H1 (cell line): ENCODE results near the gene PLEKHB1. TPM values are rescaled to one million over a fixed set of nuclear protein-coding genes. Genes with fewer than 3 reads are reported as not detected.

ENCODE experiments used
- CTCF ChIA-PET: fragments of 300-600 bp; sonication (Branson Sonifier 250); formaldehyde crosslinking; loops from one replicate; lab custom pipeline; 2021; ENCODE audit not compliant: partially characterized antibody; lab: Charles Lee
- POLR2A ChIA-PET: fragments of 300-600 bp; sonication (Branson Sonifier 250); formaldehyde crosslinking; loops from one replicate; lab custom pipeline; 2021; ENCODE audit warnings: inconsistent platforms; ENCODE audit not compliant: partially characterized antibody; lab: Charles Lee
- DNase-seq, 2 experiments: peaks; one replicate each; pipeline versions ENCODE4 v3.0.0 to v3.0.0-alpha.2; 2010 to 2022; ENCODE audit warnings: low spot score in 2 of 2, low read depth in 1 of 2, mixed read lengths in 1 of 2
- FAIRE-seq: peaks from 2 replicates; lab custom pipeline; 2011; peaks lifted over from hg19 to GRCh38; lab: Jason Lieb, UNC
- H2AFZ ChIP-seq: 2 replicates; pipeline ENCODE4 v1.8.1; 2012; ENCODE audit warnings: low read length, inconsistent platforms
- H2AK5ac ChIP-seq: 2 replicates; pipeline ENCODE4 v1.6.1; 2013; ENCODE audit warnings: low read depth, low read length
- H2BK120ac ChIP-seq: replicated peaks from 2 replicates; pipeline ENCODE3; 2013; ENCODE audit warnings: low read depth, low read length, inconsistent platforms
- H2BK12ac ChIP-seq: 2 replicates; pipeline ENCODE4 v1.6.1; 2013; ENCODE audit warnings: low read depth, low read length
- H2BK15ac ChIP-seq: 2 replicates; pipeline ENCODE4 v1.6.1; 2013; ENCODE audit warnings: low read length
- H2BK20ac ChIP-seq: 2 replicates; pipeline ENCODE4 v1.6.1; 2013; ENCODE audit warnings: low read length
- H2BK5ac ChIP-seq: 2 replicates; pipeline ENCODE4 v1.6.1; 2013; ENCODE audit warnings: low read depth, low read length
- H3K14ac ChIP-seq: 2 replicates; pipeline ENCODE4 v1.6.1; 2013; ENCODE audit warnings: inconsistent platforms; ENCODE audit not compliant: insufficient read length
- H3K18ac ChIP-seq: 2 replicates; pipeline ENCODE4 v1.6.1; 2013; ENCODE audit warnings: low read length; ENCODE audit errors: extremely low read depth
- H3K23ac ChIP-seq: 2 replicates; pipeline ENCODE4 v1.6.1; 2013; ENCODE audit warnings: inconsistent platforms; ENCODE audit not compliant: insufficient read length
- H3K23me2 ChIP-seq: 2 replicates; pipeline ENCODE4 v1.6.1; 2013; ENCODE audit warnings: low read depth, low read length
- H3K27ac ChIP-seq: 2 replicates; pipeline ENCODE4 v1.6.1; 2011; ENCODE audit warnings: low read depth, low read length, inconsistent platforms
- H3K27me3 ChIP-seq, 4 experiments: replicated peaks in 1 of 4; 1 replicate in 1 of 4; 2 replicates in 3 of 4; pipeline versions ENCODE4 v1.6.1 to v1.8.1; 2011 to 2013; ENCODE audit warnings: low read length in 3 of 4, mild to moderate bottlenecking in 3 of 4, inconsistent platforms in 2 of 4, mixed read lengths in 2 of 4, moderate library complexity in 1 of 4; ENCODE audit not compliant: control insufficient read depth in 3 of 4, insufficient read depth in 3 of 4; ENCODE audit errors: extremely low read depth in 1 of 4
- H3K36me3 ChIP-seq, 4 experiments: 2 replicates each; pipeline versions ENCODE4 v1.6.1 to v1.8.1; 2011 to 2013; ENCODE audit warnings: mild to moderate bottlenecking in 4 of 4, low read length in 3 of 4, moderate library complexity in 2 of 4, control low read depth in 1 of 4, inconsistent platforms in 1 of 4; ENCODE audit not compliant: insufficient read depth in 4 of 4, control insufficient read depth in 2 of 4
- H3K4ac ChIP-seq: replicated peaks from 2 replicates; pipeline ENCODE3; 2013; ENCODE audit warnings: low read length, low read depth, mixed read lengths, inconsistent platforms; ENCODE audit not compliant: insufficient read length
- H3K4me1 ChIP-seq, 4 experiments: replicated peaks in 1 of 4; 1 replicate in 1 of 4; 2 replicates in 3 of 4; pipeline versions ENCODE4 v1.6.1 to v1.8.1; 2011 to 2013; ENCODE audit warnings: low read length in 3 of 4, inconsistent platforms in 2 of 4, mixed read lengths in 1 of 4; ENCODE audit not compliant: insufficient read depth in 4 of 4, control insufficient read depth in 3 of 4
- H3K4me2 ChIP-seq, 2 experiments: 2 replicates each; pipeline versions ENCODE4 v1.6.1 to v1.8.1; 2011 to 2013; ENCODE audit warnings: low read depth in 2 of 2, low read length in 2 of 2, control low read depth in 1 of 2, inconsistent platforms in 1 of 2, mild to moderate bottlenecking in 1 of 2; ENCODE audit not compliant: insufficient read depth in 1 of 2
- H3K4me3 ChIP-seq, 4 experiments: fragments of 200-600, 300-600 bp in 1 of 4; sonication (generic), shearing (Covaris generic), sonication (Bioruptor Twin) in 1 of 4; 2 replicates each; pipeline versions ENCODE4 v1.5.1 to v1.8.1; 2011 to 2016; ENCODE audit warnings: low read length in 4 of 4, low read depth in 3 of 4, control low read depth in 2 of 4, inconsistent platforms in 2 of 4, mild to moderate bottlenecking in 2 of 4, mixed read lengths in 1 of 4, moderate library complexity in 1 of 4; ENCODE audit not compliant: insufficient read depth in 2 of 4; ENCODE audit errors: extremely low read depth in 1 of 4
- H3K56ac ChIP-seq: replicated peaks from 2 replicates; pipeline ENCODE3; 2013; ENCODE audit warnings: low read depth, mild to moderate bottlenecking, mixed read lengths, low read length, inconsistent platforms; ENCODE audit not compliant: insufficient read length
- H3K79me1 ChIP-seq: 2 replicates; pipeline ENCODE4 v1.6.1; 2013; ENCODE audit warnings: low read depth, low read length, control low read depth
- H3K79me2 ChIP-seq, 2 experiments: 2 replicates each; pipeline versions ENCODE4 v1.6.1 to v1.8.1; 2012 to 2013; ENCODE audit warnings: low read length in 2 of 2, mild to moderate bottlenecking in 2 of 2, inconsistent platforms in 1 of 2; ENCODE audit not compliant: insufficient read depth in 2 of 2, control insufficient read depth in 1 of 2
- H3K9ac ChIP-seq, 4 experiments: replicated peaks in 1 of 4; 1 replicate in 1 of 4; 2 replicates in 3 of 4; pipeline versions ENCODE4 v1.6.1 to v1.8.1; 2011 to 2013; ENCODE audit warnings: low read depth in 3 of 4, low read length in 3 of 4, control low read depth in 2 of 4, mild to moderate bottlenecking in 2 of 4, moderate library complexity in 2 of 4, inconsistent platforms in 1 of 4; ENCODE audit errors: extremely low read depth in 1 of 4
- H3K9me3 ChIP-seq, 2 experiments: 2 replicates each; pipeline versions ENCODE4 v1.6.1 to v1.8.1; 2012 to 2013; ENCODE audit warnings: mild to moderate bottlenecking in 2 of 2, moderate library complexity in 2 of 2, control low read depth in 1 of 2, inconsistent platforms in 1 of 2, low read depth in 1 of 2, low read length in 1 of 2, mixed read lengths in 1 of 2; ENCODE audit not compliant: insufficient read depth in 2 of 2
- H4K20me1 ChIP-seq, 2 experiments: replicated peaks in 1 of 2; 2 replicates each; pipeline versions ENCODE3 to v1.8.1; 2011 to 2013; ENCODE audit warnings: inconsistent platforms in 2 of 2, low read length in 2 of 2, mild to moderate bottlenecking in 1 of 2; ENCODE audit not compliant: insufficient read depth in 2 of 2, control insufficient read depth in 1 of 2
- H4K5ac ChIP-seq: 2 replicates; pipeline ENCODE4 v1.6.1; 2013; ENCODE audit warnings: low read length, low read depth, mixed read lengths, inconsistent platforms; ENCODE audit not compliant: insufficient read length
- H4K8ac ChIP-seq: 2 replicates; pipeline ENCODE4 v1.8.0; 2013; ENCODE audit warnings: mild to moderate bottlenecking, moderate library complexity, low read length, inconsistent platforms; ENCODE audit not compliant: insufficient read depth; ENCODE audit errors: extremely low read depth
- H4K91ac ChIP-seq: replicated peaks from 2 replicates; pipeline ENCODE3; 2013; ENCODE audit warnings: low read length, mixed read lengths, inconsistent platforms; ENCODE audit not compliant: insufficient read length
- CBX5 ChIP-seq: fragments of 300-800, 300-1000 bp; sonication (generic); IDR thresholded peaks from 2 replicates; pipeline ENCODE4 v1.7.1; 2016; ENCODE audit warnings: antibody characterized with exemption, low read length, low read depth
- EGR1 ChIP-seq: IDR thresholded peaks from 2 replicates; pipeline ENCODE4 v1.6.1; 2011; ENCODE audit warnings: low read depth, low read length, borderline replicate concordance
- FOSL1 ChIP-seq: IDR thresholded peaks from 2 replicates; pipeline ENCODE4 v1.6.1; 2011; ENCODE audit warnings: mild to moderate bottlenecking, low read depth, low read length, moderate library complexity; ENCODE audit not compliant: insufficient read depth
- SIRT6 ChIP-seq: IDR thresholded peaks from one replicate; pipeline ENCODE4 v1.7.1; 2012; ENCODE audit warnings: low read length, inconsistent platforms
- USF2 ChIP-seq: IDR thresholded peaks from 2 replicates; pipeline ENCODE4 v1.6.1; 2011; ENCODE audit warnings: low read length, improper control_type of control experiment
- WGBS, 2 experiments: shearing (Covaris generic) in 1 of 2; methylation state at CpG; one replicate each; pipeline versions ENCODE4 v1.1.6 to v1.1.7; 2013 to 2015; ENCODE audit warnings: low lambda C conversion rate in 2 of 2, mixed read lengths in 2 of 2, inconsistent platforms in 1 of 2, low coverage in 1 of 2, missing lambda C conversion rate in 1 of 2; ENCODE audit not compliant: insufficient replicate concordance in 2 of 2, insufficient coverage in 1 of 2, insufficient read length in 1 of 2; ENCODE audit errors: extremely low coverage in 1 of 2, missing lambda C conversion rate in 1 of 2; 5-methylcytosine and 5-hydroxymethylcytosine counted together
- polyA plus RNA-seq, 7 experiments: library from polyadenylated mRNA; depleted of rRNA in 3 of 7; stranded (reverse) in 5 of 7; unstranded in 2 of 7; fragments of >200 nt in 5 of 7; fragments of 200-250 nt in 2 of 7; gene quantifications; 1 replicate in 5 of 7; 2 replicates in 1 of 7; 4 replicates in 1 of 7; pipeline versions ENCODE4 v1.2.1 to v1.2.3, GENCODE V29; 2011 to 2013; ENCODE audit warnings: missing spikeins in 2 of 7, mixed read lengths in 2 of 7
- total RNA-seq: library from RNA; stranded (reverse); fragmentation: NEBNext Ultra II Directional; extraction: Animal tissue kit (Norgen Biotek cat#: 25700); gene quantifications from 2 replicates; pipeline ENCODE4 v1.2.1, GENCODE V29; 2021

PLEKHB1 gene
- total and polyA plus RNA-seq, 2 of the 8 experiments (the other 6 are each of a cell fraction or from before 2014, with no cell fraction given) = 14.8 to 24.5 TPM

GRCh38 chr11:73659961-73660360 lies 13.6 kb downstream of the PLEKHB1 start:
- H3K23ac ChIP-seq = no peak overlapping the region
- CTCF ChIA-PET = interaction anchor here (0.7 to 30.1 kb wide), 40 partner anchors 9 to 309 kb away, joined by 3 to 653 read pairs (median 6); partner anchors contain the start of gene PLEKHB1

More at GRCh38 chr11:73659961-73660360, 13.6 kb downstream of the PLEKHB1 start:
- Histone ChIP-seq H2BK15ac (no peak overlapping the region), H2BK5ac (no peak overlapping the region), H3K79me2 (no peaks in the 10 kb centered on the region), H3K4me2 (no peak overlapping the region; a peak in 1 of 4 replicates), H4K91ac (no peak overlapping the region), H2BK120ac (no peak overlapping the region), H2AK5ac (no peak overlapping the region), H3K4me1 (peaks cover 0 to 7% (median 3%) of the 10 kb centered on the region in 4 experiments; a peak in 5 of 7 replicates), H3K27ac (no peak overlapping the region), H3K79me1 (no peaks in the 10 kb centered on the region), H3K9me3 (no peaks in the 10 kb centered on the region), H3K4me3 (no peak overlapping the region), H2AFZ (no peak overlapping the region), H4K8ac (no peak overlapping the region), H3K27me3 (peaks cover 0 to 19% (median 14%) of the 10 kb centered on the region in 4 experiments; a peak in 4 of 7 replicates), H4K5ac (no peak overlapping the region), H3K14ac (no peak overlapping the region), H3K9ac (no peak overlapping the region), H2BK20ac (no peak overlapping the region), H3K18ac (no peak overlapping the region), H2BK12ac (no peak overlapping the region), H3K36me3 (no peaks in the 10 kb centered on the region; a peak in 2 of 8 replicates), H3K4ac (no peak overlapping the region), H4K20me1 (no peaks in the 10 kb centered on the region), H3K56ac (no peak overlapping the region), H3K23me2 (peaks cover 2% of the 10 kb centered on the region; the same call in 1 of the 2 replicates)
- no peak for TF ChIP-seq FOSL1
- TF ChIP-seq SIRT6 = no peak
- TF ChIP-seq USF2 = no peak
- no peak for TF ChIP-seq EGR1
- TF ChIP-seq CBX5 = no peak
- FAIRE-seq = no peak
- DNase-seq = no peak
- POLR2A ChIA-PET = interaction anchor here (1.0 to 3.4 kb wide), 6 partner anchors 8 to 257 kb away, joined by 3 to 24 read pairs (median 5); partner anchors contain the start of gene PLEKHB1
- 95% methylated on average over 3 of the region's 3 CpGs; no CpG with 5 or more reads in 1 of the 2 experiments for WGBS, 2 experiments
